BJ (cell line): ENCODE data around the gene ZNF878. TPM values are rescaled to one million over a fixed set of nuclear protein-coding genes. Genes with fewer than 3 reads are reported as not detected.

Source experiments
- CTCF ChIA-PET: fragments of 350-600 bp; formaldehyde crosslinking; extraction: SDS; loops from one replicate; lab custom pipeline; 2021; ENCODE audit warnings: antibody characterized with exemption, inconsistent platforms; lab: Yijun Ruan, JAX
- POLR2A ChIA-PET: fragments of 300-600 bp; sonication (Branson Sonifier 250); formaldehyde crosslinking; extraction: SDS; loops from one replicate; lab custom pipeline; 2021; ENCODE audit warnings: antibody characterized with exemption; lab: Charles Lee
- DNase-seq: peaks from one replicate; pipeline ENCODE4 v3.0.0-alpha.2; 2011; ENCODE audit warnings: low read depth
- H3K27me3 ChIP-seq: 2 replicates; pipeline ENCODE4 v1.6.0; 2011; ENCODE audit warnings: low read length; ENCODE audit not compliant: control insufficient read depth, insufficient read depth
- H3K36me3 ChIP-seq: 2 replicates; pipeline ENCODE4 v1.5.1; 2011; ENCODE audit warnings: low read length; ENCODE audit not compliant: control insufficient read depth, insufficient read depth
- H3K4me3 ChIP-seq: 2 replicates; pipeline ENCODE4 v1.5.1; 2011; ENCODE audit warnings: low read depth, mild to moderate bottlenecking, control low read depth, low read length
- polyA minus RNA-seq: library from RNA; depleted of rRNA, polyadenylated mRNA; stranded (reverse); fragments of >200 nt; gene quantifications from 2 replicates; pipeline ENCODE4 v1.2.3, GENCODE V29; 2011; rRNA and poly(A)+ RNA removed
- polyA plus RNA-seq: library from polyadenylated mRNA; depleted of rRNA; stranded (reverse); fragments of >200 nt; gene quantifications from 2 replicates; pipeline ENCODE4 v1.2.3, GENCODE V29; 2011; rRNA removed
- TF ChIP-seq, protein P1 (sequence below): IDR thresholded peaks from 2 replicates; pipeline ENCODE4 v1.5.1; 2011; ENCODE audit warnings: low read depth, mild to moderate bottlenecking, control low read depth, inconsistent platforms, low read length, moderate library complexity; ENCODE audit not compliant: insufficient read depth

Gene ZNF878
- not detected in 2 replicates for polyA plus RNA-seq
- not detected in 2 replicates for polyA minus RNA-seq

DNA sequence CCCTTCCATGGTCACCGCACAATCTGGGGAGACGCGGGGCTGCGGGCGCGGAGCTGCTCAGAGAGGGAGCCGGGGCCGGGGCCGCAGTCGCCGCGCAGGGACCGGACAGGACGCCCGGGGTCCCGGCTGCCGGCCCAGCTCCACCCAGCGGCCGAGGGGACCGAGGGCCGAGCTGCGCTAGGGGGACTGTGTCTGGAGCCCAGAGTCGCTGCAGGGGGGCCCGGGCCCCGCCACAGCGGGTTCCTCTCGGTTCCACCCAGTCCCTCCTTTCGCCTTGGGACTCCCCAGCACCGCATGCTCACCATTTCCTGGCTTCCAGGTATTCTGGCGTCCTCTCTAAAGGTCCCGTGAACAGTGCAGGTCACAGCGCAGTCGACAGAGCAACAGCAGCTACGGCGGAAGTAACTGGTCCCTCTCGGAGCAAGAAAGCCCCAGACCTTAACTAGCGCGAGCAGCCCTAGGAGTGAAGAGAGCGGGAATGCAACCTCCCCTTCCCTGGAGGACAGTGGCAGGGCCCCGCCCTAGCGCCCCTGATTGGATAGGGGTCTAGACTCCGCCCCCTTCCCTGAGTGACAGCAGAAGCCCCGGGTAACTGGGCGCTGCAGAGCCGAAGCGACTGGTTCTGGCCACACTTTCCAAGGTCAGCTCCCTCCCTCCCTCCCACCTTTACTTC lies at the start of gene ZNF878:
Gene ZNF878 (minus strand): TSS at position 465 of the 673 bp plus-strand sequence. CDS start 160 bp downstream, at position 305.
- Histone ChIP-seq H3K4me3 (peak within 1 kb of the TSS; percentile 77), H3K27me3 (no peaks in the 10 kb centered on the region), H3K36me3 (no peaks in the 10 kb centered on the region)
- ChIA-PET CTCF (interaction anchor here (0.9 to 1.3 kb wide), 5 partner anchors 20 to 255 kb away, joined by 3 to 11 read pairs (median 3); partner anchors contain the start of gene ZNF20), POLR2A (no interaction called here)
- peak; percentile 42 for DNase-seq
- TF ChIP-seq, protein P1, sequence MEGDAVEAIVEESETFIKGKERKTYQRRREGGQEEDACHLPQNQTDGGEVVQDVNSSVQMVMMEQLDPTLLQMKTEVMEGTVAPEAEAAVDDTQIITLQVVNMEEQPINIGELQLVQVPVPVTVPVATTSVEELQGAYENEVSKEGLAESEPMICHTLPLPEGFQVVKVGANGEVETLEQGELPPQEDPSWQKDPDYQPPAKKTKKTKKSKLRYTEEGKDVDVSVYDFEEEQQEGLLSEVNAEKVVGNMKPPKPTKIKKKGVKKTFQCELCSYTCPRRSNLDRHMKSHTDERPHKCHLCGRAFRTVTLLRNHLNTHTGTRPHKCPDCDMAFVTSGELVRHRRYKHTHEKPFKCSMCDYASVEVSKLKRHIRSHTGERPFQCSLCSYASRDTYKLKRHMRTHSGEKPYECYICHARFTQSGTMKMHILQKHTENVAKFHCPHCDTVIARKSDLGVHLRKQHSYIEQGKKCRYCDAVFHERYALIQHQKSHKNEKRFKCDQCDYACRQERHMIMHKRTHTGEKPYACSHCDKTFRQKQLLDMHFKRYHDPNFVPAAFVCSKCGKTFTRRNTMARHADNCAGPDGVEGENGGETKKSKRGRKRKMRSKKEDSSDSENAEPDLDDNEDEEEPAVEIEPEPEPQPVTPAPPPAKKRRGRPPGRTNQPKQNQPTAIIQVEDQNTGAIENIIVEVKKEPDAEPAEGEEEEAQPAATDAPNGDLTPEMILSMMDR = 0 out of 2 replicates have a peak, but pooled peaks have one; percentile 7

DNA sequence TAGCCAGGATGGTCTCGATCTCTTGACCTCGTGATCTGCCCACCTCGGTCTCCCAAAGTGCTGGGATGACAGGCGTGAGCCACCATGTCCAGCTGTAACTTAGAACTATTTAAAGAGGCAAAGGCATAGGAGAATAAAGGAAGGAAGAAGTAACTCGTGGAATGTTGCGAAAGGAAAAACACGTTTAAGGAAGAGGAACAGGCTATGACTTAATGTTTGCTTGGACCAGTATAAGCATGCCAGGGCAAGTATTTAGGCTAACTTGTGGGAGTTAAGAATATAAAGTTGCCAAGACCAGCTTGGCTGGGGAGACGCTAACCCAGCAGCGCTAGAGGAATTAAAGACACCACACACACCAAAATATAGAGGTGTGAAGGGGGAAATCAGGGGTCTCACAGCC lies 45.3 kb upstream of the ZNF878 start:
- H3K4me3 ChIP-seq = no peak overlapping the region
- ChIA-PET POLR2A (no interaction called here), CTCF (interaction anchor here (0.7 to 1.4 kb wide), 2 partner anchors 38 to 1989 kb away, joined by 3 to 5 read pairs; no protein-coding TSS in a partner anchor)
- no peak for DNase-seq
- no peaks in the 10 kb centered on the region; the same call in 1 of the 2 replicates for H3K36me3 ChIP-seq
- no peaks in the 10 kb centered on the region for H3K27me3 ChIP-seq
- TF ChIP-seq, protein P1 = no peak

DNA sequence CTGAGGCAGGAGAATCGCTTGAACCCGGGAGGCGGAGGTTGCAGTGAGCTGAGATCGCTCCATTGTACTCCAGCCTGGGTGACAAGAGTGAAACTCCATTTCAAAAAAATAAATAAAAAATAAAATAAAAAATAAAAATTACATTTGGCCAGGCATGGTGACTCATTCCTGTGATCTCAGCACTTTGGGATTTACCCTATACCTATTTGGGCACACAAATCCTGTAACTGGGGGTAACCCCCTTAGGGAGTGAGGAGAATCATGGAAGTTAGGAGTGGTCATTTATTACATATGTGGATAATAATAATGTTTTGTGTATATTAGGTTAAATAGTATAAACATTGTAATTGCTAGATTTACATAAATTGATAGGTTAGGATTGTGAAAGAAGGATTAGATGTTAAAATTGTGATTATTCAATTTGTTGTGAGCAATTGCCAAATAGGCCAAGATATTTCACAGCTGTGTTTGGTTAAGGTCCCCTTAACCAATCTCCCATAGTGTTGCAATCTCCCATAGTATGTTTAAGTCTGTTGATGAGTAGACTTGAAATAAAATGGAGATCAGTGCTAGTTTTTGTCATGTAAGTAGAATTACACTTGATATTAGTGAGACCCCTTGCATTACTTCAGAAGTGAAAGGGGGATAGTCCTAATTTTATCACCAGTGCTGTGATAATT lies 42.5 kb upstream of the ZNF878 start:
- H3K4me3 ChIP-seq = no peak overlapping the region
- TF ChIP-seq, protein P1 = no peak
- CTCF ChIA-PET = interaction anchor here (0.6 to 1.3 kb wide), 4 partner anchors 27 to 170 kb away, joined by 3 read pairs; partner anchors contain the start of gene ZNF700
- POLR2A ChIA-PET = no interaction called here
- H3K27me3 ChIP-seq = no peaks in the 10 kb centered on the region
- no peak for DNase-seq
- H3K36me3 ChIP-seq = no peaks in the 10 kb centered on the region; the same call in 1 of the 2 replicates

DNA sequence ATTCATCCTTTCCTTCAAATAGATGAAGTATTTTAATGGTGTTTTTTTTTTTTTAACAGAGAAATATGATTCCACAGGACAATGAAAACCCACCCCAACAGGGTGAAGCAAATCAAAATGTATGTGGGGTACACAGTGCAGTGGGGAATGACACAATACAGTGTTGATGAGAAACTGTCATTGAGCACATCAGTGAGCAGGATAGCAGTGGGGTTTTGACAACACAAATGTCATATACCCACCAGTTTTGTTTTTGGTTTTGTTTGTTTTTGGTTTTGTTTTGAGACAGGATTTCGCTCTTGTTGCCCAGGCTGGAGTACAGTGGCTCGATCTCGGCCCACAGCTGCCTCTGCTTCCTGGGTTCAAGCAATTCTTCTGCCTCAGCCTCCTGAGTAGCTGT lies 41.0 kb upstream of the ZNF878 start:
- Histone ChIP-seq H3K4me3 (no peak overlapping the region), H3K27me3 (no peaks in the 10 kb centered on the region), H3K36me3 (no peaks in the 10 kb centered on the region; the same call in 1 of the 2 replicates)
- TF ChIP-seq, protein P1 = no peak
- POLR2A ChIA-PET = no interaction called here
- no peak for DNase-seq
- CTCF ChIA-PET = interaction anchor here (0.6 to 2.2 kb wide), 2 partner anchors 47 to 170 kb away, joined by 3 to 11 read pairs; partner anchors contain the start of gene ZNF20

DNA sequence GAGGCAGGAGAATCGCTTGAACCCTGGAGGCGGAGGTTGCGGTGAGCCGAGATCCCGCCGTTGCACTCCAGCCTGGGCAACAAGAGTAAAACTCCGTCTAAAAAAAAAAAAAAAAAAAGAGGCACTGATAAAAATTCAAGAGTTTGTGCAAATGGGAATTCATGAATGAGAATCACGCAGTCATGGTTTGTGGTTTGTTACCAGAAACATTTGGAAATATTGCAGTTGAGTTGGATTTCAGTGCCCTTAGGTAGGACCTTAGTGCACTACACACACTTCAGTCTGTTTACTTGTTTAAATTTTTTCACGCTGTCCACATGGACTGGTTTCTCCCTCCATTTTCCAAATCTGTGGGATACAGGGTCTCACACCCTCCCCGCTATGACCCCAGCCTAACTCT lies 40.2 kb upstream of the ZNF878 start:
- DNase-seq = no peak
- CTCF ChIA-PET = interaction anchor here (1.9 to 2.8 kb wide), 3 partner anchors 33 to 169 kb away, joined by 5 to 14 read pairs (median 11); partner anchors contain the start of gene ZNF20
- Histone ChIP-seq H3K27me3 (no peaks in the 10 kb centered on the region), H3K36me3 (no peaks in the 10 kb centered on the region), H3K4me3 (peak overlapping the region; percentile 64)
- POLR2A ChIA-PET = no interaction called here
- TF ChIP-seq, protein P1 = no peak
